Inflammatory macrophage treated with lipopolysaccharide for 4 hours (primary cell): ENCODE data around the gene ANAPC4.

Experiments used
- DNase-seq: peaks from one replicate; pipeline ENCODE4 v3.0.0-alpha.2; 2020

ANAPC4 gene

GRCh38 chr4:25379591-25379990, 2.5 kb downstream of the ANAPC4 start:
- DNase-seq: no peak

GRCh38 chr4:25383647-25384046, 6.6 kb downstream of the ANAPC4 start:
- DNase-seq: no peak

- DNase-seq: no peak
Observed at GRCh38 chr4:25386926-25387325, 9.9 kb downstream of the ANAPC4 start.

GRCh38 chr4:25397305-25397704, 20.2 kb downstream of the ANAPC4 start:
- no peak for DNase-seq

GRCh38 chr4:25399510-25399909, 22.4 kb downstream of the ANAPC4 start:
- DNase-seq: no peak

- DNase-seq: no peak
Observed at GRCh38 chr4:25401066-25401465, 24.0 kb downstream of the ANAPC4 start.

GRCh38 chr4:25402521-25402920, 25.5 kb downstream of the ANAPC4 start:
- DNase-seq: no peak

- DNase-seq: no peak
Observed at GRCh38 chr4:25403699-25404098, 26.6 kb downstream of the ANAPC4 start.

GRCh38 chr4:25405453-25405852, 28.4 kb downstream of the ANAPC4 start:
- DNase-seq: no peak

- DNase-seq: no peak
Observed at GRCh38 chr4:25406081-25406692, 29.1 kb downstream of the ANAPC4 start.

GRCh38 chr4:25410820-25411529, 33.9 kb downstream of the ANAPC4 start:
- DNase-seq: no peak

- DNase-seq: no peak
Observed at GRCh38 chr4:25413261-25413660, 36.2 kb downstream of the ANAPC4 start.

- DNase-seq: no peak
Observed at GRCh38 chr4:25417014-25417413, 40.0 kb downstream of the ANAPC4 start.

- DNase-seq: no peak
Observed at GRCh38 chr4:25420931-25421330, 43.9 kb downstream of the ANAPC4 start.

GRCh38 chr4:25421816-25422525, 44.9 kb downstream of the ANAPC4 start:
- peak; percentile 59 for DNase-seq

- no peak for DNase-seq
Observed at GRCh38 chr4:25423548-25423947, 46.5 kb downstream of the ANAPC4 start.

- no peak for DNase-seq
Observed at GRCh38 chr4:25424539-25425228, 47.6 kb downstream of the ANAPC4 start.

- no peak for DNase-seq
Observed at GRCh38 chr4:25425361-25425760, 48.3 kb downstream of the ANAPC4 start.

GRCh38 chr4:25427871-25428270, 50.8 kb downstream of the ANAPC4 start:
- DNase-seq: no peak

GRCh38 chr4:25430630-25431029, 53.6 kb downstream of the ANAPC4 start:
- DNase-seq: no peak

- DNase-seq: no peak
Observed at GRCh38 chr4:25433966-25434827, 57.1 kb downstream of the ANAPC4 start.

GRCh38 chr4:25437926-25438325, 60.9 kb downstream of the ANAPC4 start:
- no peak for DNase-seq
